Pancreas (tissue), 10 donors: ENCODE measurements around the gene FYCO1. TPM values are rescaled to one million over a fixed set of nuclear protein-coding genes. Genes with fewer than 3 reads are reported as not detected.

Source experiments
- ATAC-seq, 4 donors: fragments of 200-7000 bp; cut with Tn5 transposase; one replicate each; pipeline versions ENCODE4 v1.8.0 to v1.9.1; 2020; ENCODE audit warnings: mild to moderate bottlenecking in 4 of 4, moderate library complexity in 4 of 4
- DNase-seq, 6 donors: peaks; one replicate each; pipeline ENCODE4 v3.0.0-alpha.2; 2020
- FAIRE-seq: peaks from 2 replicates; lab custom pipeline; 2012; peaks lifted over from hg19 to GRCh38; lab: Jason Lieb, UNC
- H3K27ac ChIP-seq, 4 donors: fragments of 200-600 bp; sonication (generic); 1 replicate in 3 of 4; 2 replicates in 1 of 4; pipeline versions ENCODE4 v1.5.0 to v1.8.0; 2020
- H3K27me3 ChIP-seq, 4 donors: fragments of 200-600 bp; one replicate each; pipeline ENCODE4 v1.8.0; 2021
- H3K36me3 ChIP-seq, 3 donors: fragments of 200-600 bp; sonication (generic) in 1 of 3; one replicate each; pipeline versions ENCODE4 v1.5.0 to v1.8.0; 2020 to 2021
- H3K4me1 ChIP-seq, 3 donors: fragments of 200-600 bp; one replicate each; pipeline ENCODE4 v1.8.0; 2021
- H3K4me3 ChIP-seq, 4 donors: fragments of 200-600 bp; sonication (generic) in 2 of 4; one replicate each; pipeline versions ENCODE4 v1.5.0 to v1.8.0; 2020 to 2021
- H3K9me3 ChIP-seq, 4 donors: fragments of 200-600 bp; one replicate each; pipeline ENCODE4 v1.8.0; 2021
- WGBS, 2 donors: extraction: QIAGEN DNeasy Blood & Tissue Kit; methylation state at CpG; one replicate each; pipeline ENCODE4 v1.1.7; 2013; 5-methylcytosine and 5-hydroxymethylcytosine counted together
- intact Hi-C, 3 donors: fragments of 100-400 bp; cut with DNase I; formaldehyde crosslinking; loops; one replicate each; pipeline versions ENCODE4 v1.11.1 to v1.14.2; 2022
- polyA plus RNA-seq, 2 donors: library from polyadenylated mRNA; stranded (reverse); fragments of 200-250 nt; gene quantifications; one replicate each; pipeline ENCODE4 v1.2.3, GENCODE V29; 2013
- total RNA-seq, 6 donors: library from RNA; stranded (reverse); fragmentation: NEBNext Ultra II Directional in 4 of 6; extraction: Animal tissue kit (Norgen Biotek cat#: 25700) in 4 of 6; gene quantifications; one replicate each; pipeline versions ENCODE4 v1.2.1 to v1.2.4, GENCODE V29; 2021 to 2023
- TF ChIP-seq, protein P1 (sequence below), 4 donors: fragments of 200-600 bp; sonication (generic) in 3 of 4; IDR thresholded peaks; one replicate each; pipeline versions ENCODE4 v1.5.0 to v1.8.0; 2021; ENCODE audit warnings: antibody characterized with exemption in 4 of 4
- donor health status: healthy with polysubstance abuse.
- donor health status: DM: no; HTN: no; CAD: no; lungs with moderate emphysema.
- donor health status: DM: no; HTN: no; CAD: no.
- donor health status: control.
- donor health status: control.
- donor health status: Bipolar disorder and iron deficiency.
- donor health status: DM: yes; HTN: yes; CAD: no.
- donor health status: DM: no; HTN: no; CAD: no.
- donor health status: DM: no; HTN: no; CAD: no.
- donor health status: DM: yes; HTN: yes; CAD: no.

FYCO1 gene
- total and polyA plus RNA-seq, 8 donors, result 9.3 to 25.1 (median 15.7) TPM

DNA sequence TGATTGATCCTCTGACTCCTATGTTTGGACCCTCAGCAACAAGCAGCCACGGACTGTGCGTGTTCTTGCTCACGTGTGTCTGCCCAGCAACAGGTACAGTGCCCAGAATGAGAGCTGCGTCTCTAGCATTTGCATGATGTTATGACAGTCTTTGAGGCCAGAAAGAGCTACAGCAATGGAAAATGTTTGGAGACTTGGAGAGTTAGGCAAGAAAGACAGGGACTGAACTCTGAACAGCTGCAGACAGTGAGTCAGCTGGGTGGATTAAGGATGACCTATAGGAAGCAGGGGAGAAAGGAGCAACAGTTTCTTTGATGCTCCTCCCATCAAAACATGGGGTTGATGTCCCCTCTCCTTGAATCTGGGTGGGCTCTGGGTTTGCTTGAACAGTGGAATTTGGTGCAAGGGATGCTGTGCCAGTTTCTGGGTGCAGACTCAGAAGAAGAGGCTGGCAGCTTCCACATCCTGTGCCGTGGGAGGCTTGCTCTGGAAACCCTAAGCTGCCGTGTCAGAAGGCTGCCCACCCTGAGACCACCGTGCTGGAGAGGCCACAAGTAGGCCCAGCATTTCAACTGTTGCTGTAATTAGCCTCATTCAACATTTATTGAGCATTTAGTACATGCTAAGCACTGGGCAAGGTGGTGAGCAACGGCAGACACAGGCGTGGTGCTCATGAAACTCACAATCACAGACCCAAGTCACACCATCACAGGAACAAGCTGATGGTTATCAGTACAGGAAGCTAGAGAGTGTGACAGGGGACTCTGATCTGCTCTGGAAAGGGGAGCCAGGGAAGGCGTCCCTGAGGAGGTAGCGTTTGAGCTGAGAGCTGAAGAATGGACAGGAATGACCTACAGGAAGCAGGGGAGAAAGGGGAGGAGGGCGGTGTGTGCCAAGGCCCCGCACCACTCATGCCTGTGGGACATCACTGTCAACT, 87.6 kb downstream of the FYCO1 start:
- H3K4me3 ChIP-seq, result no peak overlapping the region
- no peaks in the 10 kb centered on the region for H3K9me3 ChIP-seq
- DNase-seq, result peak in 1 of 6 donors; percentile 12
- H3K36me3 ChIP-seq, result no peaks in the 10 kb centered on the region
- WGBS, 2 donors, result 85 to 88% methylated on average over 13 of the region's 13 CpGs
- no peak overlapping the region for H3K27ac ChIP-seq
- no peaks in the 10 kb centered on the region for H3K27me3 ChIP-seq
- H3K4me1 ChIP-seq, result no peaks in the 10 kb centered on the region
- intact Hi-C loops, result no loop called here
- TF ChIP-seq, protein P1, sequence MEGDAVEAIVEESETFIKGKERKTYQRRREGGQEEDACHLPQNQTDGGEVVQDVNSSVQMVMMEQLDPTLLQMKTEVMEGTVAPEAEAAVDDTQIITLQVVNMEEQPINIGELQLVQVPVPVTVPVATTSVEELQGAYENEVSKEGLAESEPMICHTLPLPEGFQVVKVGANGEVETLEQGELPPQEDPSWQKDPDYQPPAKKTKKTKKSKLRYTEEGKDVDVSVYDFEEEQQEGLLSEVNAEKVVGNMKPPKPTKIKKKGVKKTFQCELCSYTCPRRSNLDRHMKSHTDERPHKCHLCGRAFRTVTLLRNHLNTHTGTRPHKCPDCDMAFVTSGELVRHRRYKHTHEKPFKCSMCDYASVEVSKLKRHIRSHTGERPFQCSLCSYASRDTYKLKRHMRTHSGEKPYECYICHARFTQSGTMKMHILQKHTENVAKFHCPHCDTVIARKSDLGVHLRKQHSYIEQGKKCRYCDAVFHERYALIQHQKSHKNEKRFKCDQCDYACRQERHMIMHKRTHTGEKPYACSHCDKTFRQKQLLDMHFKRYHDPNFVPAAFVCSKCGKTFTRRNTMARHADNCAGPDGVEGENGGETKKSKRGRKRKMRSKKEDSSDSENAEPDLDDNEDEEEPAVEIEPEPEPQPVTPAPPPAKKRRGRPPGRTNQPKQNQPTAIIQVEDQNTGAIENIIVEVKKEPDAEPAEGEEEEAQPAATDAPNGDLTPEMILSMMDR (IDR thresholded peaks at IDR 0.05), result no peak
- peak in 1 of 4 donors; percentile 46 for ATAC-seq
- FAIRE-seq, result no peak

DNA sequence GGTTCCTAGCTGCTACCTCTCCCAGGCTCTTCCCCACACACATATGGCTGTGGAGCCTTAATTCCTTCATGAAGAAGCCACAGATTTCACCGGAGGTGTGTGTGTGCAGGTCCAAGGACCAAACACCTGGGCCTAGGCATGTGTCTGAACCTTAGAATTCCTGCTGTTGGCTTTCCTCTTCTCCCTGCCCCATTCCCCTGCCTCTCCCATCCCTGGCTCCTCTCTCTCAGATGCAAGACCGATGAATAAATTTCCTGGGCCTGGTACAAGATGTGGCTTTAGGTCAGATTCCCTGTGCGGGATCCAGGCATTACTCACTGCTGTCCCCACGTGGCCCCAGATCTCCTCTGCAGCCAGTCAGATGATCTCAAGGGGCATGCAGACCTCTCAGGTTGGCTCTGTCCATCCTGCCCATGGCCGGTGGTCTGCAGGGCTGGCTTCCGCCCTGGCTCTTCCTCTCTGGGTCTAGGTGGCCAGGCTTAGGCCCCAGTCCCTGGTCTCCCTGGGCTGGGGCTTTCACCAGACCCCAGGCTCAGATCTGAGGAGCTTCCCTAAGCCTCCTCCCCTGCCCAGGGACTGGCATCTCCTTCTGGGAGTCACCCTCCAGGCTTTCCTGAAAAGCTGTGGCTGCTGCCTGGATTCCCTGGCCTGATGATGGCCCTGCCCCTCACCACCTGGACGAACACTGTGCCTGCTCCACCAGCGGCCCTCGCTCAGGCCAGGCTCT, 88.8 kb downstream of the FYCO1 start:
- Histone ChIP-seq H3K27ac (no peak overlapping the region), H3K4me3 (no peak overlapping the region), H3K27me3 (no peaks in the 10 kb centered on the region), H3K36me3 (no peaks in the 10 kb centered on the region), H3K9me3 (no peaks in the 10 kb centered on the region), H3K4me1 (no peaks in the 10 kb centered on the region)
- intact Hi-C loops, result no loop called here
- FAIRE-seq (no peak), ATAC-seq (peak in 1 of 4 donors; percentile 54), DNase-seq (no peak)
- TF ChIP-seq, protein P1 (IDR thresholded peaks at IDR 0.05), result no peak
- 75 to 80% methylated on average over 9 of the region's 9 CpGs for WGBS, 2 donors

DNA sequence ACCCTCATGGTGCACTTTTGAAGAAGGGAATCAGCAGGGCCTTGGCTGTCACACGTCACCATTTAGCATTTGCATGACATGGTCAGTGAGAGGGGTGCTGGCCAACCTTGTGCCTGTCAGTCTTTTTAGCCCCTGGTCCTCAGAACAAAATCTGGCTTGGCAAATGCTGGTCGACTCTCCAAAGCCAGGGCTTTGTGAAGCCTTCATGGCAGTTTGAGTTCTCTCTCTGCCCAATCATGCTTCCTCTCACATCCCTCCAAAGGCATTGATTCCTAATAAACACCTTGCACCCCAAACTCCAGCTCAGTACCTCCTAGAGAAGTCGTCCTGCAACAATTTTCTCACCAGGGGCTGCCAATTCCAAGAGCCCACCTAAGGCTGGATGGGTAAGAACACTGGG, 89.9 kb downstream of the FYCO1 start:
- H3K36me3 ChIP-seq, result no peaks in the 10 kb centered on the region
- H3K4me1 ChIP-seq, result no peaks in the 10 kb centered on the region
- H3K9me3 ChIP-seq, result no peaks in the 10 kb centered on the region
- ATAC-seq (no peak), DNase-seq (no peak), FAIRE-seq (no peak)
- TF ChIP-seq, protein P1 (IDR thresholded peaks at IDR 0.05), result no peak
- H3K27ac ChIP-seq, result no peak overlapping the region
- intact Hi-C loops, result no loop called here
- H3K4me3 ChIP-seq, result no peak overlapping the region
- 77 to 81% methylated on average over 3 of the region's 3 CpGs for WGBS, 2 donors
- no peaks in the 10 kb centered on the region for H3K27me3 ChIP-seq

GRCh38 chr3:45904931-45905330, 90.7 kb downstream of the FYCO1 start:
- TF ChIP-seq, protein P1 (IDR thresholded peaks at IDR 0.05), result no peak
- no peak overlapping the region for H3K27ac ChIP-seq
- H3K27me3 ChIP-seq, result no peaks in the 10 kb centered on the region
- WGBS, 2 donors, result 78 to 82% methylated on average over 3 of the region's 3 CpGs
- ATAC-seq (no peak), DNase-seq (no peak), FAIRE-seq (no peak)
- H3K9me3 ChIP-seq, result no peaks in the 10 kb centered on the region
- no peaks in the 10 kb centered on the region for H3K36me3 ChIP-seq
- intact Hi-C loops, result no loop called here
- H3K4me3 ChIP-seq, result no peak overlapping the region
- H3K4me1 ChIP-seq, result no peaks in the 10 kb centered on the region
